ENCODE results near the gene CPPED1.

GRCh38 chr16:12793865-12794240, 9.8 kb downstream of the CPPED1 start:
- no peak for TF ChIP-seq CTCF (IDR thresholded peaks at IDR 0.05)
- TF ChIP-seq POLR2A (IDR thresholded peaks at IDR 0.05), result no peak
